OCI-LY3 (cell line): Measurements from ENCODE around the gene ADISSP.

Experiments used
- H2AFZ ChIP-seq: fragments of 200-600, 300-600 bp; shearing (Covaris generic); 2 replicates; pipeline ENCODE4 v1.6.0; 2014; ENCODE audit warnings: antibody characterized with exemption, low read depth, low read length
- H3K27ac ChIP-seq: fragments of 200-600, 300-600 bp; sonication (generic); 2 replicates; pipeline ENCODE4 v1.5.1; 2014; ENCODE audit warnings: mild to moderate bottlenecking, low read length, moderate library complexity, mixed read lengths
- H3K27me3 ChIP-seq: fragments of 200-600, 300-600 bp; sonication (generic); 2 replicates; pipeline ENCODE4 v1.6.1; 2014; ENCODE audit warnings: low read depth, low read length, mixed read lengths
- H3K36me3 ChIP-seq: fragments of 200-600, 300-600 bp; sonication (generic); replicated peaks from 2 replicates; pipeline ENCODE3; 2014; ENCODE audit warnings: low read depth, low read length, mixed read lengths
- H3K4me1 ChIP-seq: fragments of 300-600, 200-600 bp; sonication (generic); 2 replicates; pipeline ENCODE4 v1.6.1; 2014; ENCODE audit warnings: low read length, mixed read lengths
- H3K4me2 ChIP-seq: fragments of 200-600, 300-600 bp; sonication (generic); 2 replicates; pipeline ENCODE4 v1.6.1; 2014; ENCODE audit warnings: low read length, mixed read lengths
- H3K4me3 ChIP-seq: fragments of 300-600, 200-600 bp; sonication (generic); 2 replicates; pipeline ENCODE4 v1.5.1; 2014; ENCODE audit warnings: antibody characterized with exemption, mild to moderate bottlenecking, low read length, moderate library complexity
- H3K79me2 ChIP-seq: fragments of 300-600, 200-600 bp; shearing (Covaris generic); 2 replicates; pipeline ENCODE4 v1.6.1; 2014; ENCODE audit warnings: mild to moderate bottlenecking, low read length, mixed read lengths
- H3K9ac ChIP-seq: fragments of 300-600, 200-600 bp; shearing (Covaris generic); 2 replicates; pipeline ENCODE4 v1.6.0; 2014; ENCODE audit warnings: mild to moderate bottlenecking, low read length, moderate library complexity
- H3K9me3 ChIP-seq: fragments of 200-600, 300-600 bp; shearing (Covaris generic); 2 replicates; pipeline ENCODE4 v1.6.1; 2014; ENCODE audit warnings: low read length, mixed read lengths; ENCODE audit not compliant: insufficient read depth
- H4K20me1 ChIP-seq: fragments of 200-600, 300-600 bp; sonication (generic); 2 replicates; pipeline ENCODE4 v1.6.1; 2016; ENCODE audit warnings: low read length, mixed read lengths; ENCODE audit not compliant: insufficient read depth
- CTCF ChIP-seq: fragments of 200-600, 300-600 bp; sonication (generic); IDR thresholded peaks from 2 replicates; pipeline ENCODE4 v1.5.1; 2014; ENCODE audit warnings: antibody characterized with exemption, low read length, low read depth
- EZH2phosphoT487 ChIP-seq: fragments of 200-600 bp; shearing (Covaris generic); IDR thresholded peaks from 2 replicates; pipeline ENCODE4 v1.6.1; 2018; ENCODE audit warnings: antibody characterized with exemption, mixed run types, low read depth

The ADISSP gene

GRCh38 chr20:3803854-3804253 lies 36.3 kb upstream of the ADISSP start:
- Histone ChIP-seq H3K9ac (no peak overlapping the region), H4K20me1 (no peaks in the 10 kb centered on the region), H3K79me2 (no peaks in the 10 kb centered on the region), H2AFZ (no peak overlapping the region), H3K36me3 (peaks cover 45% of the 10 kb centered on the region), H3K4me1 (peaks cover 16% of the 10 kb centered on the region; the same call in 1 of the 2 replicates), H3K4me2 (no peak overlapping the region), H3K27ac (no peak overlapping the region), H3K27me3 (no peaks in the 10 kb centered on the region), H3K4me3 (no peak overlapping the region), H3K9me3 (no peaks in the 10 kb centered on the region)
- TF ChIP-seq CTCF (no peak), EZH2phosphoT487 (no peak)

- H3K9ac ChIP-seq = no peak overlapping the region
- H4K20me1 ChIP-seq = no peaks in the 10 kb centered on the region
- no peak overlapping the region for H3K4me2 ChIP-seq
- no peak overlapping the region for H3K27ac ChIP-seq
- H3K27me3 ChIP-seq = no peaks in the 10 kb centered on the region
- H3K4me3 ChIP-seq = no peak overlapping the region
- no peak overlapping the region for H2AFZ ChIP-seq
- TF ChIP-seq CTCF (no peak), EZH2phosphoT487 (no peak)
- peaks cover 49% of the 10 kb centered on the region for H3K36me3 ChIP-seq
- no peaks in the 10 kb centered on the region for H3K79me2 ChIP-seq
- H3K9me3 ChIP-seq = no peaks in the 10 kb centered on the region
- peaks cover 16% of the 10 kb centered on the region; the same call in 1 of the 2 replicates for H3K4me1 ChIP-seq
These were observed 35.7 kb upstream of the ADISSP start for GRCh38 chr20:3803289-3803688.

GRCh38 chr20:3802524-3803239 lies 35.1 kb upstream of the ADISSP start:
- Histone ChIP-seq H3K4me3 (no peak overlapping the region), H3K4me1 (peaks cover 18% of the 10 kb centered on the region), H3K27me3 (no peaks in the 10 kb centered on the region), H3K9ac (no peak overlapping the region), H3K79me2 (no peaks in the 10 kb centered on the region), H3K4me2 (no peak overlapping the region), H4K20me1 (no peaks in the 10 kb centered on the region), H3K36me3 (peaks cover 53% of the 10 kb centered on the region), H2AFZ (no peak overlapping the region), H3K9me3 (no peaks in the 10 kb centered on the region), H3K27ac (no peak overlapping the region)
- TF ChIP-seq EZH2phosphoT487 (no peak), CTCF (no peak)

GRCh38 chr20:3801846-3802245 lies 34.3 kb upstream of the ADISSP start:
- no peak overlapping the region for H3K9ac ChIP-seq
- H3K4me1 ChIP-seq = peaks cover 26% of the 10 kb centered on the region
- H3K4me2 ChIP-seq = no peak overlapping the region

More at GRCh38 chr20:3801846-3802245, 34.3 kb upstream of the ADISSP start:
- no peaks in the 10 kb centered on the region for H3K27me3 ChIP-seq
- no peak overlapping the region for H2AFZ ChIP-seq
- no peak overlapping the region for H3K4me3 ChIP-seq
- H3K27ac ChIP-seq = no peak overlapping the region
- TF ChIP-seq CTCF = no peak
- TF ChIP-seq EZH2phosphoT487 = no peak
- peaks cover 54% of the 10 kb centered on the region for H3K36me3 ChIP-seq
- peaks cover 3% of the 10 kb centered on the region for H3K79me2 ChIP-seq
- no peaks in the 10 kb centered on the region for H4K20me1 ChIP-seq
- H3K9me3 ChIP-seq = no peaks in the 10 kb centered on the region
